NCI-H2029 treated with DMSO at 0.1 percent for 48 hours (cell line): ENCODE results near the gene TRAF3IP3.

Experiments used
- DNase-seq: peaks from one replicate; lab custom pipeline; 2025; lab: John Stamatoyannopoulos, UW

TRAF3IP3 gene

DNA sequence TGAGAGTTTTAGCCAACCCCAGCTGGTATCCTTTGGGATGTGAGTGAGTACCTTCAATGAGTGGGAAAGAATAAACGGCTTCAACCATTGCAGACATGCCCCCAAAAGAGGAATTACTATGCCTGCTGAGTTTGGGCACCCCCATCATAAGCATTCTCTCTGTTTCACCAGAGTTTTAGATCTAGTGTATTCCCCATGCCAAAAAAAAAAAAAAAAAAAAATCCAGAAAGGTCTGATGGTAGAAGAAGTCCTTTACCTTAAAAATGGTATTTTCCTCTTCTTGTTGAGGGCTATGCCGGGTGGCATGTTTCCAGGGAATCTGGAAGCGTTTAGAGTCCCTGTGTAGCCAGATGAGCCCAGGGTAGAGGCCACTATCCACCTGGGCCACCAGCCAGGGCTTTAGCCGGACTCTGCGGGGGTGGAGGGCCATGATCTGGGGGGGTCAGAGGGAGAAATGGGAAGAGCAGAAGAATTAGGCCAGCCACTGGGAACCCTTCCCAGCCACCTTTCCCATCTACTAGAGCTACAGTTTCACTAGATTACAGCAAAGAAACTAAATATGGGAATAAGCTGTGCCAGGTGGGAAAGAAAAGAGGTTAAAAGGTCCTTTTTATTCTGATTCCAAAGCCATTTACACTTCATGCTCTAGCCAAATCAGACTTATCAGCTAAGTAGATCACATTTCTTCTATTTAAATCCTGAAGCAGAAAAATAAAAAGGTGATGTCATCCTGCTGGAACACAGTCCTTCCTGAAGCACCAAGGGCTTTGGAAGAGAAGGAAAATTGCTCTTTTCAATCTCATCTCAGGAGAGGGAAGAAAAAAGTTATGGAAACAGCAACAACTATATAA lies 45.4 kb downstream of the TRAF3IP3 start:
- DNase-seq: peak; percentile 8

- no peak for DNase-seq
These were observed 46.4 kb downstream of the TRAF3IP3 start for GRCh38 chr1:209802117-209802779.

DNA sequence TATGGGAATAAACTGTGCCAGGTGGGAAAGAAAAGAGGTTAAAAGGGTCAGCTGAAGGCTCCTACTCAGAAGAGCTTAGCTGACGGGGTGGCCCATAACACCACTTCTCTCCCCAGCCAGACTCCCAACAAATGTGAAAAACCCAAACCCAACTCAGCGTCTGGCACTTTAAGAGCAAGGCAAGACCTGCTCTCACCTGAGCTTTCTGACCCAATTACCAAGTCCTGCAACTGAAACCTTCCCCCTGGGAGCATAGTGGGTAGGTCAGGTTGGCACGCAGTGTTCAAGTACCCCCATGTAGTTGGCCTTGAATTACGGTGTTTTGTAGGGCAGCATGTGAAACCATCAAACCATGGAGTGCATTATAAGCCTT lies 46.9 kb downstream of the TRAF3IP3 start:
- no peak for DNase-seq

- DNase-seq: no peak
These were observed 47.7 kb downstream of the TRAF3IP3 start for GRCh38 chr1:209803568-209803967.

- no peak for DNase-seq
These were observed 49.5 kb downstream of the TRAF3IP3 start for GRCh38 chr1:209805341-209805781.

DNA sequence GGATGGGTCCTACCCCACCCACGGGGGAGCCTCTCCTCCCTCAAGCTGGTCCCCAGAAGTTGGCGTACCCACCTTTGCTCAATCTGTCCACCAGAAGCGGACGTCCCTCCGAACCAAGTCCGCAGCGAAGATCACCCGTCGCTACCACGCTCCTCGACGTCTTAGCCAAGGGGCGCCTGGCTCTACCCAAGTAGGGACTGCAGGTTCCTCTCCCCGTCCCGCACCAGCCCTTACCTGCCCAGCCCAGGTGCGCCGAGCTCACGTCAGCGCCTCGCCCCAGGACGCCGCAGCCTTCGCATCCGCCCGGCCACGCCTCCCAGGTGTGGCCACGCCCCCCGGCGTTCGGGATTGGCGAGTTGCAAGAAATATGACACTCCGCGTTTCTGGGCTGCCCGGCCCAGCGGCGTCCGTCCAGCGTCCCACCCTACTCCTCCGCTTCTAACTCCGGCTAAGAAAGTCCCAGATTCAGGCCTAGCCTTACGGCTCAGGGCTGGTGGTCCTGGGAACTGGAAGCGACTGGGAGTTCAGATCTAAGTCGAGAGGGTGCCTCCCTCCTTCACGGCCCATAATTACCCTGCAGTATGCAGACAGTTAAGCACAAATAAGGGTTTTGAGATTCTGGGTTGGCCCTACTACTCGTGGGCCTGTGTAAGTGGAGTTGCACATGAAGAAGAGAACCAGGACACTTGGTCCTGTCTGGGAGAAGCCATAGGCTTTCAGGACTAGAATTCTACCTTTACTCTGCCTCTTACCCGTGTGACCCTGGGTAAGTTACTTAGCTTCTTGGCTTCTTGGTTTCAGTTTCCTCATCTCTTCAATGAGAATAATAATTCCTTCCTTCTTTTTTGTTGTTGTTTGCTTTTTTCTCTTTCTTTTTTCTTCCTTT lies 50.3 kb downstream of the TRAF3IP3 start, which contains the start of gene IRF6:
Gene IRF6 (minus strand): TSS at position 268 of the 886 bp plus-strand sequence. CDS start 4,729 bp downstream, outside the sequence.
- peak; percentile 50 for DNase-seq

GRCh38 chr1:209807509-209807908 lies 51.7 kb downstream of the TRAF3IP3 start:
- no peak for DNase-seq

GRCh38 chr1:209808059-209808581 lies 52.3 kb downstream of the TRAF3IP3 start:
- peak; percentile 68 for DNase-seq

DNA sequence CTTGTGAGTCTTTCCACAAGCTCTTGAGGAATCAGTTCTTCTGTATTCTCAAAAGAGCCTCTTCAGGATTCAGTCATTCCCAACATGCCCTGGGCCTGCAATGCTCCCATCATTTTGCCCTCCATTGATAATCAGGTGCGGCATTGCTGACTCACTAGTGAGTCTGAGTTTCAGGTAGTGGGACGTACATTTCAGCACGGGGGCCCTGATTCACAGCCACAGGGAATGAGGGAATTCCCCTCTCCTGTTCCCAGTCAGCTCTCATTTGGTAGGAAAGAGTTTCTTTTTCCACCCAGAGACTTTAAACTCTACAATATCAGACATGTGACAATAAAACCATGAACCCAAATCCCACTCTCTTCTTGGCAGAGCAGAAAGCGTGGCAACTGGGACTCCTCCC lies 53.8 kb downstream of the TRAF3IP3 start:
- DNase-seq: no peak

GRCh38 chr1:209810783-209811182 lies 54.9 kb downstream of the TRAF3IP3 start:
- no peak for DNase-seq

DNA sequence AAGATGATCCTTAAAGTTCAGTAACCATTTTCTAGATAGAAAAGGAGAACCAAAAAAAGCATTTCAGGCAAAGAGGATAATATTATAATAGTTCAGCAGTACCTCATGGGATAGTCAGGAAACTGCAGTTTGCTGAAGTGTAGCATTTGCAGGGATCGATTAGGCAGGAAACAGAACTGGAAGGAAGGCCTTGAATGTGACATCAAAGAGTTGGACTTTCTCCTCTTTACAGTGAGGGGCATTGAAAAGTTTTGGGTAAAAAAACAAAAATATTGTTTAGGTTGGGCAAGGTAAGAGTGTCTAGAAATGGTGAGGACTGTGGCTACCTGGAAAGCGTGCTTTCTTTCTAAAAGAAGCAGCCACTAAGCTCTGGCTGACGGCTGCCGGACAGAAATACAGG lies 58.0 kb downstream of the TRAF3IP3 start:
- no peak for DNase-seq

DNA sequence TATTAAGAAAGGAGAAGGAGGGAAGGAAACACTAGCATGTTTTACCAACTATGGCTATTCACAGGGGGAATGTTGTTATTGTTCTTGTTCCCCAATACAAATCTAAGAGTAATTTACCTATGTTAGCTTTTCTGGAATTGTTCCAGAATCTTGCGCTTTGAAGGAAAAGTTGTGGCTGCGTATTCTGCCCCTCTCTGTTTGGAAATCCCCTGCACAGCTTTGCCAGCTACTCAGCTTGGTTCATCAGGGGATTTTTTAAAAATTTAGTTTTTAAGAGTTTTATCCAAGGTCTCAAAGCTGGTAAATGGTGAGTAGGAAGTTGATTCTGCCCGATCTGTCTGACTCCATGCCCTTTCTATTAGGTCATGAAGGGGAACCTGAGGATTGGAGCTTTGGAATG lies 59.6 kb downstream of the TRAF3IP3 start:
- no peak for DNase-seq

DNA sequence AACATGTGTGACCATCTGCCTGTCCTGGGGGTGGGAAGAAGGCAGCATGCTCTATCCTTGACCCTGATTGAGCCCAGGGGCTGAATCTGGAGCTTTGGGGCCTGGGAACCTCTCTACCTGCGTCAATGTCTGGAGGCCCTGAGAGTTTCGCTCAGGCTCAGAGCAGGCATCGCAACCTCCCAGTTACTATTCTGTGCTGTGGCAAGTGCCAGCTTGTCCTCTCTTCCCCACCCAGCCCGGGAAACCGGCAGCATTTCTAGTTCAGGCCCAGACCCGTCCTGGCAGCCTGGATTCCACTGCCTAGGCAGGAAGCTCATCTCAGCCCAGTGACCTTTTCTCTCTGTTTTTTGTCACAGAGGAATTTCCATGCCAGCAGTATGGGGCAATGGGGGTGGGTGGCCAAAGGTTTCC lies 60.1 kb downstream of the TRAF3IP3 start:
- DNase-seq: no peak

GRCh38 chr1:209816923-209817322 lies 61.1 kb downstream of the TRAF3IP3 start:
- DNase-seq: no peak

- DNase-seq: no peak
These were observed 61.8 kb downstream of the TRAF3IP3 start for GRCh38 chr1:209817691-209818090.

DNA sequence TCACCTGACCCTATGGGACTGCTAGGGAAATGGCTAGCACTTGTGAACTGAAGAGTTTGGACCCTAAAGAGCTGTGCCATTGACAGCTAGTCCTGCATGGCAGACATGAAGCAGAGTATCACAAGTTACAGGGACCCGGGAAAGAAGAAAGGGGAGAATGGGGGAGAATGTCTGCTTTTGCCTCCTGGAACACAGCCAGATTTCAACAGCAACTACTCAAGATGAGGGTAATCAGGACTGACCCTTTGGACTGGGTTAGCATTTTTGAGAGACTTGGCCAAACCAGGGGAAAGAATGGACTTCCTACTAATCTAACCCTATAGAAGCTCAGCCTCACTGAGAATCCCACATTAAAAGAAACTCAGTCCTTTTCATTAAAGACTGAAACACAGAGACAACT lies 63.2 kb downstream of the TRAF3IP3 start:
- no peak for DNase-seq

DNA sequence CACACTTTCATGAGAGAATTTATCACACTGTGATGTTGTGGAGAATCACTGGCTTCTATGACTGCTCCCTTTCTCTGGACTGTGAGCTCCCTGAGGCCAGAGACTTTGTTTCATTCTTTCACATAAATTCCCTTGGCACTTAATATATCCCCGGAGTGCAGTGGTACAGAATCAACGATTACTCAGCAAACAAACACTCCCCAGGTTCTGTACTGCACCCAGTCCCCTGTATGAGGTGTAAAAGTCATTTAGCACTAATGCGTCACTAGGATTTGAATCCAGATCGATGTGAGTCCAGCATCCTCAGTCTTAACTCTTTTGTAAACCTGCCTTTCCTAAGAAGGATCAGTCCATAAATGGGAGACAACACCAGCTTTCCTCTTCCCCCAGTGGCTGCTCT lies 65.1 kb downstream of the TRAF3IP3 start:
- DNase-seq: no peak

- DNase-seq: no peak
These were observed 66.9 kb downstream of the TRAF3IP3 start for GRCh38 chr1:209822706-209823105.

DNA sequence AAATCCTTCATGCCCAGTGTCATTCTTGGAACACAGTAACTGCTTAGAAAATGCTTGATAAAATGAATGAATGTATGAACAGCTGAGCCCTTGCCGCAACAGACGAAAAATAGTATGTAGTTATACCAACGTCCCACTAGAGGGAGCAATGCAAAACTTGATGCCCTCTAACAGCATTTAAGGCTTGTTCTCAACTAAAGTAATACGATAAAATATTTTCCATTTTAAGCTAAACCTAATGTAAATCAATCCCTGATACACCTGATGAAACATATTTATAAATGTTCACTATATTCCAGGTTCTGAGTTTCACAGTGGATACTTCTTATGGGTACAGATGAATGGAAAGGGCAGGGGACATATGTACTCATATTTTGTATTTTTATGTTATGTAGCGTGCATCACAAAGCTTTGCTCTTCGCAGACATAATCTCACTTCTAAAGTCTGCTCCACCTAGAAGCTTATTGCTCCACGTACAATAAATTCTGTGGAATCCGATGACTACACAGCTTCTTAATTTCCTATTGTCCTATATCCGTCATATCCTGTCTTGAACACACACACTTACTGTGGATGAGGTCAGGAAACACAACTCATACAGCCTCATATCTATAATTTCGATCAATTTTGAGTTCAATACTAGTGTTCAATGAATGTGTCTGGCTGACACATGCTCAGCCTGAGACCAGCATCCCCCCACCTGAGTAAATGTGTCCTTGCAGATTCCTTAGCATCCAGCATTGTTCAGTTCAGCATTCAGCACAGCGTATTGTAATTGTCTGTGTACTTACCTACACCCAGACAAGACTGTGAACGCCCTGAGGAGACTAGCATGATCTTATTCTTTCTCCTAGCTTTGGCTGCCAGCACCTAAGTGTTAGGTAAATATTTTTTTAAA lies 67.5 kb downstream of the TRAF3IP3 start:
- DNase-seq: peak; percentile 40

DNA sequence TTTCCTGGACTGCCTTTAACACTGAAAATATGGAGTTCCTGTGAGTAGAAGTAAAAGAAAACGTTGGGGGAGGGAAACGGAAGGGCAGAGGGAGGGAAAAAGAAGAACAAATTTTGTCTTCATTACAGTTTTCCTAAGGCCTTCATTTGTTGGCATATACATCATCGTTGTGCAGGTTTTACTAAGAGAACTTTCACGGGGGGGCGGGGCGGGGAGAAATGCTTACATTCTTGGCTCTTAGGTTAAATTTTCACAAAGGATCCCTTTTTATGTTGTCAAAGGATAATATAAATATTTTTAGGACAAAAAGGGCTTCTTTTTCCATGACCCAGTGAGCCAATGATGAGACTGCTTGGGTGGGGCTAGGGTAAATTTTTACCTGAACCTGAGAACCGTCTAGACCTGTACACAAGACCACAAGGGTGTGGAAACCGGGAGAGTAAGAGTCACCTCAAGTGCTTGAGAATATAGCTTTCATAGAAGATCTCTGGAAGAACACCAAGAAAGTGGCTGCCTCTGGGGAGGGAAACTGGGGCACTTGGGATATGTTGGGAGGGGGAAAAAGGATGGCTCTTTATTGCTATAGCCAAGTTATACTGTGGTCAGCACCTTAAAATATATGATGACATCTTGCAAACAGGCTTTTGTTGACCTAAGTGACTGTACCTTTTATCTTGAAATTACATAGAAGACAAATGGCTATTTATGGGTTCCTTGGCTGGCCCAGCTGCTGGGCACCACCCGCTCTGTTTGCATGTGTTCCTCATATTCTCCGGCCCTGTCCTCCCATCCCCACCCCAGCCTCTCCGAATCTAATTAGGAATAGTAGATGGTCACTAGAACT lies 70.0 kb downstream of the TRAF3IP3 start:
- no peak for DNase-seq
